SK-N-SH (cell line): Measurements from ENCODE around the gene MMD2. TPM values are rescaled to one million over a fixed set of nuclear protein-coding genes. Genes with fewer than 3 reads are reported as not detected.

Experiments used
- CTCF ChIA-PET: fragments of 300-600, 350-600 bp; formaldehyde crosslinking; extraction: SDS; loops from one replicate; lab custom pipeline; 2021; lab: Yijun Ruan, JAX
- POLR2A ChIA-PET: fragments of 350-600 bp; sonication (Branson Sonifier 250); formaldehyde crosslinking; extraction: SDS; loops from one replicate; lab custom pipeline; 2020; ENCODE audit warnings: antibody characterized with exemption, inconsistent platforms; lab: Yijun Ruan, JAX
- DNase-seq: peaks from one replicate; pipeline ENCODE4 v3.0.0; 2012
- H2AFZ ChIP-seq: fragments of 200-600 bp; sonication (generic); 2 replicates; pipeline ENCODE4 v1.8.1; 2016; ENCODE audit warnings: antibody characterized with exemption, mild to moderate bottlenecking, low read depth
- H3F3A ChIP-seq: fragments of 200-600 bp; sonication (generic); replicated peaks from 2 replicates; pipeline ENCODE3; 2016; ENCODE audit warnings: antibody characterized with exemption, mild to moderate bottlenecking; ENCODE audit not compliant: insufficient read depth
- H3K27ac ChIP-seq, 2 experiments: fragments of 200-500 bp in 1 of 2; fragments of 200-600 bp in 1 of 2; sonication (Bioruptor generic) in 1 of 2; sonication (generic), shearing (Covaris generic) in 1 of 2; 2 replicates each; pipeline versions ENCODE4 v1.5.1 to v1.6.1; 2014 to 2016; ENCODE audit warnings: low read depth in 2 of 2, inconsistent platforms in 1 of 2, low read length in 1 of 2, mild to moderate bottlenecking in 1 of 2, mixed read lengths in 1 of 2
- H3K27me3 ChIP-seq: fragments of 200-600 bp; sonication (generic), shearing (Covaris generic); 2 replicates; pipeline ENCODE4 v1.6.1; 2016; ENCODE audit warnings: mixed run types; ENCODE audit not compliant: insufficient read depth
- H3K36me3 ChIP-seq, 2 experiments: fragments of 200-500 bp in 1 of 2; fragments of 200-600 bp in 1 of 2; sonication (Bioruptor generic) in 1 of 2; sonication (generic) in 1 of 2; replicated peaks in 1 of 2; 2 replicates each; pipeline versions ENCODE3 to v1.5.1; 2014 to 2016; ENCODE audit warnings: low read length in 1 of 2, mild to moderate bottlenecking in 1 of 2; ENCODE audit not compliant: insufficient read depth in 2 of 2, control insufficient read depth in 1 of 2
- H3K4me1 ChIP-seq, 2 experiments: fragments of 200-500 bp in 1 of 2; fragments of 200-600 bp in 1 of 2; sonication (Bioruptor generic) in 1 of 2; sonication (generic), shearing (Covaris generic) in 1 of 2; 2 replicates each; pipeline versions ENCODE4 v1.5.1 to v1.6.1; 2014 to 2016; ENCODE audit warnings: low read depth in 1 of 2, low read length in 1 of 2, mixed run types in 1 of 2; ENCODE audit not compliant: insufficient read depth in 2 of 2, control insufficient read depth in 1 of 2
- H3K4me2 ChIP-seq: fragments of 200-600 bp; sonication (generic), shearing (Covaris generic); 2 replicates; pipeline ENCODE4 v1.6.1; 2017; ENCODE audit warnings: mixed run types
- H3K4me3 ChIP-seq, 2 experiments: fragments of 200-500 bp in 1 of 2; fragments of 200-600 bp in 1 of 2; sonication (Bioruptor generic) in 1 of 2; sonication (generic), shearing (Covaris generic) in 1 of 2; 2 replicates each; pipeline versions ENCODE4 v1.5.1 to v1.8.1; 2014 to 2016; ENCODE audit warnings: low read depth in 2 of 2, inconsistent platforms in 1 of 2, low read length in 1 of 2, mild to moderate bottlenecking in 1 of 2, mixed read lengths in 1 of 2, moderate library complexity in 1 of 2
- H3K79me2 ChIP-seq: fragments of 200-600 bp; sonication (generic); 2 replicates; pipeline ENCODE4 v1.8.1; 2017; ENCODE audit warnings: mild to moderate bottlenecking; ENCODE audit not compliant: insufficient read depth
- H3K9ac ChIP-seq: fragments of 200-600 bp; sonication (generic); 2 replicates; pipeline ENCODE4 v1.6.1; 2017; ENCODE audit warnings: mixed run types
- H3K9me2 ChIP-seq: fragments of 200-600 bp; sonication (generic); 2 replicates; pipeline ENCODE4 v1.6.1; 2017; ENCODE audit warnings: mixed run types
- H3K9me3 ChIP-seq: fragments of 200-600 bp; sonication (generic); 2 replicates; pipeline ENCODE4 v1.6.1; 2017; ENCODE audit warnings: mixed run types, mild to moderate bottlenecking, moderate library complexity
- H4K20me1 ChIP-seq: fragments of 200-600 bp; sonication (generic); 2 replicates; pipeline ENCODE4 v1.6.1; 2017; ENCODE audit warnings: mild to moderate bottlenecking, mixed run types; ENCODE audit not compliant: insufficient read depth
- ELF1 ChIP-seq: IDR thresholded peaks from 2 replicates; pipeline ENCODE4 v1.4.0; 2012
- EZH2phosphoT487 ChIP-seq: fragments of 200-600 bp; sonication (generic); IDR thresholded peaks from 2 replicates; pipeline ENCODE4 v1.6.1; 2017; ENCODE audit warnings: low read depth, mixed run types, mild to moderate bottlenecking, antibody characterized with exemption, moderate library complexity, borderline replicate concordance
- GABPA ChIP-seq: IDR thresholded peaks from 2 replicates; pipeline ENCODE4 v1.4.0; 2012; ENCODE audit warnings: low read depth, mild to moderate bottlenecking
- GATA2 ChIP-seq: sonication (generic); formaldehyde crosslinking; IDR thresholded peaks from 2 replicates; pipeline ENCODE4 v1.5.0; 2020; ENCODE audit warnings: mild to moderate bottlenecking, missing genetic modification reagents
- JUND ChIP-seq: IDR thresholded peaks from 2 replicates; pipeline ENCODE4 v1.4.0; 2012
- NFIC ChIP-seq: IDR thresholded peaks from 2 replicates; pipeline ENCODE4 v1.4.0; 2012; ENCODE audit warnings: borderline replicate concordance
- NRF1 ChIP-seq: IDR thresholded peaks from 2 replicates; pipeline ENCODE4 v1.6.1; 2012; ENCODE audit warnings: low read depth, mild to moderate bottlenecking, low read length
- SIN3A ChIP-seq: IDR thresholded peaks from 2 replicates; pipeline ENCODE4 v1.6.1; 2012; ENCODE audit warnings: low read depth, mild to moderate bottlenecking, low read length, moderate library complexity, borderline replicate concordance
- TCF12 ChIP-seq: IDR thresholded peaks from 2 replicates; pipeline ENCODE4 v1.4.0; 2012
- TEAD4 ChIP-seq: IDR thresholded peaks from 2 replicates; pipeline ENCODE4 v1.4.0; 2012; ENCODE audit warnings: mild to moderate bottlenecking, borderline replicate concordance; ENCODE audit not compliant: insufficient read depth
- YY1 ChIP-seq: IDR thresholded peaks from 2 replicates; pipeline ENCODE4 v1.4.0; 2012; ENCODE audit warnings: low read depth, mild to moderate bottlenecking
- WGBS: methylation state at CpG from one replicate; pipeline ENCODE4 v1.1.6; 2017; ENCODE audit warnings: low lambda C conversion rate; 5-methylcytosine and 5-hydroxymethylcytosine counted together
- polyA plus RNA-seq, 3 experiments: library from polyadenylated mRNA; depleted of rRNA; stranded (reverse); fragments of >200 nt; gene quantifications; 2 replicates each; pipeline ENCODE4 v1.2.3, GENCODE V29; 2012
- TF ChIP-seq, protein P1 (sequence below): fragments of 150-350 bp; IDR thresholded peaks from 2 replicates; pipeline ENCODE4 v1.6.1; 2017; ENCODE audit warnings: antibody characterized with exemption, low read length, low read depth, borderline replicate concordance
- TF ChIP-seq, protein P2 (sequence below): IDR thresholded peaks from 2 replicates; pipeline ENCODE4 v1.4.0; 2012; ENCODE audit warnings: low read depth

The MMD2 gene
- polyA plus RNA-seq, 1 of the 3 experiments (the other 2 are of a cell fraction), result not detected

DNA sequence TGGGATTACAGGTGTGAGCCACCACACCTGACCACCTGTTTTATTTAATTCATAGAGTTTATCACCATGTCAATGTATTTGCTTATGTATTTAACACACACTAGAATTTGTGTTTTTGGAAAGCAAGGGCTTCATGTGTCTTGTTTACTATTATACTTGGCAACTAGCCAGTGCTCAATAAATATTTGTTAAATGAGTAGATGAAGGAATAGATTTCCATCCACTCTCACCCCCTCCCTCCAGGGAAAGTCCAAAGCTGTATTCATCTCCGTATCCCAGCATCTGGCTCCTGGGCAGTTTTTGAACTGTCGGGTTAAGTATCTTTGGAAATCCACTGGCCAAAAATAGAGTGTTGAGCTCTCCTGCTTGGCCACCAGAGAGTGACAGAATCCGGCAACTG is 70.8 kb downstream of the MMD2 start:
- CTCF ChIA-PET, result interaction anchor here (1.1 to 3.9 kb wide), 7 partner anchors 22 to 212 kb away, joined by 3 to 25 read pairs (median 5); no protein-coding TSS in a partner anchor

DNA sequence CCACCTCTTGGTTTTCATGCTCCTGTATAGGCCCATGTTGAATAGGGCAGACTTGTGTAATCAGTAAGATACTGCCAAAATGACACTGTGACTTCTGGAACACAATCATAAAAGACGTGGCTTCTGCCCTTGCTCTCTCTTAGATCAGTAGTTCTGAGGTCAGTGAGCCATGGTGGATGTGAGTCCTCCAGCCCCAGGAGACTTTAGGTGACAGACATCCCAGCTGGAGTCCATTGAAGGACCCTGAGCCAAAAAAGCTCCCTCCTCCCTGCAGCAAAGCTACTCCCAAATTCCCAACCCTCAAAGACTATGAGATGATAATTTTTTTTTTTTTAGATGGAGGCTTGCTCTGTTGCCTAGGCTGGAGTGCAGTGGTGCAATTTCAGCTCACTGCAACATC is 72.3 kb downstream of the MMD2 start:
- Histone ChIP-seq H3K27me3 (no peaks in the 10 kb centered on the region), H3K4me2 (no peak overlapping the region), H3K36me3 (no peaks in the 10 kb centered on the region), H2AFZ (no peak overlapping the region), H3K9ac (no peak overlapping the region), H3F3A (peaks cover 12% of the 10 kb centered on the region), H4K20me1 (no peaks in the 10 kb centered on the region), H3K79me2 (no peaks in the 10 kb centered on the region), H3K4me3 (no peak overlapping the region), H3K27ac (no peak overlapping the region), H3K9me3 (no peaks in the 10 kb centered on the region), H3K9me2 (no peaks in the 10 kb centered on the region), H3K4me1 (peaks cover 4 to 9% of the 10 kb centered on the region in 2 experiments; a peak in 1 of 4 replicates)
- CTCF ChIA-PET, result interaction anchor here (1.7 to 7.9 kb wide), 5 partner anchors 38 to 89 kb away, joined by 5 to 235 read pairs (median 10); no protein-coding TSS in a partner anchor
- no peak for DNase-seq
- TF ChIP-seq GABPA (no peak), SIN3A (no peak), GATA2 (CRISPR knock-in tag) (no peak), YY1 (no peak), ELF1 (no peak), JUND (no peak), NFIC (no peak)
- TF ChIP-seq, protein P1, sequence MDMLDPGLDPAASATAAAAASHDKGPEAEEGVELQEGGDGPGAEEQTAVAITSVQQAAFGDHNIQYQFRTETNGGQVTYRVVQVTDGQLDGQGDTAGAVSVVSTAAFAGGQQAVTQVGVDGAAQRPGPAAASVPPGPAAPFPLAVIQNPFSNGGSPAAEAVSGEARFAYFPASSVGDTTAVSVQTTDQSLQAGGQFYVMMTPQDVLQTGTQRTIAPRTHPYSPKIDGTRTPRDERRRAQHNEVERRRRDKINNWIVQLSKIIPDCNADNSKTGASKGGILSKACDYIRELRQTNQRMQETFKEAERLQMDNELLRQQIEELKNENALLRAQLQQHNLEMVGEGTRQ, result no peak
- TF ChIP-seq, protein P2, sequence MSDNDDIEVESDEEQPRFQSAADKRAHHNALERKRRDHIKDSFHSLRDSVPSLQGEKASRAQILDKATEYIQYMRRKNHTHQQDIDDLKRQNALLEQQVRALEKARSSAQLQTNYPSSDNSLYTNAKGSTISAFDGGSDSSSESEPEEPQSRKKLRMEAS, result no peak
- POLR2A ChIA-PET, result no interaction called here
- 27% methylated on average over 1 of the region's 1 CpG for WGBS

More for the DNA sequence above, 70.8 kb downstream of the MMD2 start:
- Histone ChIP-seq H3K9me3 (no peaks in the 10 kb centered on the region), H3K36me3 (no peaks in the 10 kb centered on the region), H3F3A (no peaks in the 10 kb centered on the region), H3K4me2 (no peak overlapping the region), H3K27me3 (no peaks in the 10 kb centered on the region), H3K79me2 (no peaks in the 10 kb centered on the region), H3K4me3 (no peak overlapping the region), H2AFZ (no peak overlapping the region), H3K9me2 (no peaks in the 10 kb centered on the region), H4K20me1 (no peaks in the 10 kb centered on the region), H3K27ac (no peak overlapping the region), H3K9ac (no peak overlapping the region), H3K4me1 (no peaks in the 10 kb centered on the region)
- DNase-seq, result no peak
- 50% methylated on average over 3 of the region's 3 CpGs for WGBS
- POLR2A ChIA-PET, result no interaction called here
- TF ChIP-seq TEAD4 (no peak), NRF1 (no peak), YY1 (no peak)

DNA sequence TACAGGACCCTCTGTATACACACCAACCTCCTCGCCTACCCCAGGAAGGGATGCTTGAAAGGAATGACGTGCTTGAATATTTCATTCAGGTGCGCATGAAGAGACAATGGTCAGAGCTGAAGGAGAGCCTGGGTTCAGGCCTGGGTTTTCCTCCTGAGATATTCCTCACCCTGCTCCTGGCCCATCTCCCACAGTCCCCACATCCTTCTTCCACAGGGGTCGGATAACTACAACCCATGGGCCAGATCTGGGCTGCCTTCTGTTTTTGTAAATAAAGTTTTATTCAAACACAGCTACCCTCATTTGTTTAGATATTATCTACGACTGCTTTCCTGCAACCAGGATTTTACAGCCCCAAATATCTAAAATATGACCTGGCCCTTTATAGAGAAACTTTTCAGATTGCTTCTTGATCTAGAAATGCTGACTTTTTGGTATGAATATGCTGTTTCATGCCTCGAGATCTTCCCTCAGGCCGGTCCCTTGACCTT is 73.6 kb downstream of the MMD2 start:
- no peak overlapping the region for H3K4me2 ChIP-seq
- TF ChIP-seq EZH2phosphoT487 (no peak), TCF12 (no peak), ELF1 (no peak)
- ChIA-PET CTCF (interaction anchor here (1.7 to 21.4 kb wide), 7 partner anchors 11 to 200 kb away, joined by 6 to 645 read pairs (median 57); partner anchors contain the start of gene PAPOLB), POLR2A (no interaction called here)
- H3K27ac ChIP-seq, result no peak overlapping the region
- WGBS, result 81% methylated on average over 7 of the region's 7 CpGs
- H4K20me1 ChIP-seq, result no peaks in the 10 kb centered on the region
- peaks cover 14% of the 10 kb centered on the region for H3F3A ChIP-seq
- no peak overlapping the region for H2AFZ ChIP-seq
- no peak for DNase-seq
- H3K9me3 ChIP-seq, result no peaks in the 10 kb centered on the region
- no peaks in the 10 kb centered on the region for H3K36me3 ChIP-seq
- no peak overlapping the region for H3K9ac ChIP-seq
- H3K9me2 ChIP-seq, result no peaks in the 10 kb centered on the region
- peaks cover 5% of the 10 kb centered on the region; the same call in 1 of the 2 replicates for H3K79me2 ChIP-seq
- no peaks in the 10 kb centered on the region for H3K27me3 ChIP-seq
- peaks cover 5 to 13% of the 10 kb centered on the region in 2 experiments; a peak in 1 of 4 replicates for H3K4me1 ChIP-seq
- no peak overlapping the region for H3K4me3 ChIP-seq
